Bronchus fibroblast of lung (primary cell): ENCODE results near the gene HAPLN2. TPM values are rescaled to one million over a fixed set of nuclear protein-coding genes. Genes with fewer than 3 reads are reported as not detected.

Experiments used
- total RNA-seq: library from RNA; depleted of rRNA; stranded (reverse); fragments of >200 nt; gene quantifications from 2 replicates; pipeline ENCODE4 v1.2.3, GENCODE V29; 2015

HAPLN2 gene
- not detected in 2 replicates for total RNA-seq

GRCh38 chr1:156618853-156619581, at the start of gene HAPLN2:
HAPLN2 (plus strand) TSS chr1:156619415; CDS start chr1:156623491, 4,076 bp downstream.

GRCh38 chr1:156571919-156572662, 47.1 kb upstream of the HAPLN2 start, which contains the start of gene IQGAP3:
IQGAP3 (minus strand) TSS chr1:156572565; CDS start chr1:156572529, 36 bp downstream.

GRCh38 chr1:156579472-156579871, 39.7 kb upstream of the HAPLN2 start, which contains the start of gene TTC24:
TTC24 (plus strand) TSS chr1:156579723; CDS start chr1:156581365, 1,642 bp downstream.

GRCh38 chr1:156591432-156592157, 27.6 kb upstream of the HAPLN2 start, which contains the start of gene NAXE:
NAXE (plus strand) TSS chr1:156591776; CDS start chr1:156591805, 29 bp downstream.

GRCh38 chr1:156601122-156601830, 17.9 kb upstream of the HAPLN2 start, which contains the start of gene GPATCH4:
GPATCH4 (minus strand) TSS chr1:156601479.

GRCh38 chr1:156641761-156642264, 22.6 kb downstream of the HAPLN2 start, which contains the start of gene BCAN:
BCAN (plus strand) TSS chr1:156642117; CDS start chr1:156646055, 3,938 bp downstream.

Other genes starting within 250 kb of the HAPLN2 start
- 11.4 and 18.0 TPM in 2 replicates for gene MEF2D, start 118.6 kb upstream of the HAPLN2 start, total RNA-seq
- gene IQGAP3, start 46.9 kb upstream of the HAPLN2 start, total RNA-seq: 48.9 and 50.9 TPM in 2 replicates
- gene TTC24, start 39.7 kb upstream of the HAPLN2 start, total RNA-seq: not detected in 2 replicates
- 110 and 113 TPM in 2 replicates for gene NAXE, start 27.6 kb upstream of the HAPLN2 start, total RNA-seq
- 15.8 and 16.9 TPM in 2 replicates for gene GPATCH4, start 17.9 kb upstream of the HAPLN2 start, total RNA-seq
- not detected in 2 replicates for gene BCAN, start 22.7 kb downstream of the HAPLN2 start, total RNA-seq
- gene NES, start 58.0 kb downstream of the HAPLN2 start, total RNA-seq: 30.5 and 35.0 TPM in 2 replicates
- 32.1 and 50.8 TPM in 2 replicates for gene CRABP2, start 86.2 kb downstream of the HAPLN2 start, total RNA-seq
- 11.0 and 11.6 TPM in 2 replicates for gene METTL25B, start 109.1 kb downstream of the HAPLN2 start, total RNA-seq
- gene ISG20L2, start 109.4 kb downstream of the HAPLN2 start, total RNA-seq: 22.4 and 24.9 TPM in 2 replicates
- gene MRPL24, start 121.7 kb downstream of the HAPLN2 start, total RNA-seq: 96.9 and 106 TPM in 2 replicates
- 193 and 222 TPM in 2 replicates for gene HDGF, start 132.3 kb downstream of the HAPLN2 start, total RNA-seq
- 41.6 and 43.2 TPM in 2 replicates for gene PRCC, start 148.1 kb downstream of the HAPLN2 start, total RNA-seq
- gene SH2D2A, start 197.4 kb downstream of the HAPLN2 start, total RNA-seq: 0.34 and 0.59 TPM in 2 replicates
- gene INSRR, start 239.7 kb downstream of the HAPLN2 start, total RNA-seq: not detected in 2 replicates
- not detected in 2 replicates for gene NTRK1, start 241.4 kb downstream of the HAPLN2 start, total RNA-seq